A673 (cell line): ENCODE results near the gene CSF2RB. TPM values are rescaled to one million over a fixed set of nuclear protein-coding genes. Genes with fewer than 3 reads are reported as not detected.

Source experiments
- BruUV-seq: library from RNA; stranded (reverse); fragments of 400-500 nt; replicated peaks from 2 replicates; lab custom pipeline; 2021; lab: Mats Ljungman, UMichigan
- CTCF ChIA-PET: fragments of 300-600 bp; sonication (Branson Sonifier 250); formaldehyde crosslinking; loops from one replicate; lab custom pipeline; 2022; ENCODE audit warnings: antibody characterized with exemption; lab: Charles Lee
- POLR2A ChIA-PET: fragments of 300-600 bp; sonication (Branson Sonifier 250); formaldehyde crosslinking; loops from one replicate; lab custom pipeline; 2022; ENCODE audit warnings: antibody characterized with exemption; ENCODE audit not compliant: low non-redundant PET; lab: Charles Lee
- DNase-seq: peaks from one replicate; pipeline ENCODE4 v3.0.0-alpha.2; 2015; ENCODE audit warnings: low spot score
- H3K27ac ChIP-seq: fragments of 200-600 bp; sonication (generic); 2 replicates; pipeline ENCODE4 v1.5.1; 2016; ENCODE audit warnings: mixed run types, low read depth, mild to moderate bottlenecking, mixed read lengths, antibody characterized with exemption, low read length; ENCODE audit not compliant: poor library complexity, severe bottlenecking
- H3K27me3 ChIP-seq: fragments of 200-600 bp; sonication (generic); replicated peaks from 2 replicates; pipeline ENCODE4 v1.6.1; 2017; ENCODE audit warnings: mixed run types, low read depth, mild to moderate bottlenecking, mixed read lengths, antibody characterized with exemption, low read length; ENCODE audit not compliant: insufficient read depth, poor library complexity
- H3K36me3 ChIP-seq: fragments of 200-600 bp; sonication (generic); 2 replicates; pipeline ENCODE4 v1.6.1; 2016; ENCODE audit warnings: mixed run types, mild to moderate bottlenecking, mixed read lengths, antibody characterized with exemption, low read length; ENCODE audit not compliant: insufficient read depth, poor library complexity, severe bottlenecking
- H3K4me1 ChIP-seq: fragments of 200-600 bp; sonication (generic); 2 replicates; pipeline ENCODE4 v1.6.1; 2017; ENCODE audit warnings: mixed run types, mild to moderate bottlenecking, mixed read lengths, antibody characterized with exemption, low read length; ENCODE audit not compliant: insufficient read depth, poor library complexity, severe bottlenecking
- H3K4me3 ChIP-seq: fragments of 200-600 bp; sonication (generic); 2 replicates; pipeline ENCODE4 v1.5.1; 2016; ENCODE audit warnings: low read depth, mixed run types, mild to moderate bottlenecking, mixed read lengths, low read length; ENCODE audit not compliant: poor library complexity, severe bottlenecking
- H3K9me3 ChIP-seq: fragments of 200-600 bp; sonication (generic); 2 replicates; pipeline ENCODE4 v1.6.1; 2016; ENCODE audit warnings: mixed run types, low read depth, mild to moderate bottlenecking, mixed read lengths, antibody characterized with exemption, low read length; ENCODE audit not compliant: poor library complexity, severe bottlenecking
- EZH2 ChIP-seq: fragments of 200-600 bp; sonication (generic); IDR thresholded peaks from 2 replicates; pipeline ENCODE4 v1.6.1; 2017; ENCODE audit warnings: borderline replicate concordance, low read depth, mild to moderate bottlenecking, mixed read lengths, antibody characterized with exemption, low read length; ENCODE audit not compliant: poor library complexity, severe bottlenecking
- intact Hi-C: fragments of 100-400 bp; cut with micrococcal nuclease; formaldehyde crosslinking; loops from one replicate; pipeline ENCODE4 v1.10.0; 2022; ENCODE audit not compliant: unreplicated experiment
- total RNA-seq: library from RNA; stranded (reverse); gene quantifications from 2 replicates; pipeline ENCODE4 v1.2.3, GENCODE V29; 2021
- TF ChIP-seq, protein P1 (sequence below): fragments of 300-800, 200-600 bp; sonication (generic); conservative IDR thresholded peaks from 2 replicates; pipeline ENCODE4 v1.5.1; 2017; ENCODE audit warnings: low read depth, mild to moderate bottlenecking, antibody characterized with exemption, low read length, moderate library complexity, mixed read lengths

Gene CSF2RB
- total RNA-seq, 1 experiment from 2014 or later: not detected

- no peak overlapping the region for H3K27ac ChIP-seq
- no peaks in the 10 kb centered on the region for H3K36me3 ChIP-seq
- DNase-seq: no peak
- H3K9me3 ChIP-seq: no peaks in the 10 kb centered on the region
- BruUV-seq: no TSS peak
- TF ChIP-seq, protein P1, sequence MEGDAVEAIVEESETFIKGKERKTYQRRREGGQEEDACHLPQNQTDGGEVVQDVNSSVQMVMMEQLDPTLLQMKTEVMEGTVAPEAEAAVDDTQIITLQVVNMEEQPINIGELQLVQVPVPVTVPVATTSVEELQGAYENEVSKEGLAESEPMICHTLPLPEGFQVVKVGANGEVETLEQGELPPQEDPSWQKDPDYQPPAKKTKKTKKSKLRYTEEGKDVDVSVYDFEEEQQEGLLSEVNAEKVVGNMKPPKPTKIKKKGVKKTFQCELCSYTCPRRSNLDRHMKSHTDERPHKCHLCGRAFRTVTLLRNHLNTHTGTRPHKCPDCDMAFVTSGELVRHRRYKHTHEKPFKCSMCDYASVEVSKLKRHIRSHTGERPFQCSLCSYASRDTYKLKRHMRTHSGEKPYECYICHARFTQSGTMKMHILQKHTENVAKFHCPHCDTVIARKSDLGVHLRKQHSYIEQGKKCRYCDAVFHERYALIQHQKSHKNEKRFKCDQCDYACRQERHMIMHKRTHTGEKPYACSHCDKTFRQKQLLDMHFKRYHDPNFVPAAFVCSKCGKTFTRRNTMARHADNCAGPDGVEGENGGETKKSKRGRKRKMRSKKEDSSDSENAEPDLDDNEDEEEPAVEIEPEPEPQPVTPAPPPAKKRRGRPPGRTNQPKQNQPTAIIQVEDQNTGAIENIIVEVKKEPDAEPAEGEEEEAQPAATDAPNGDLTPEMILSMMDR: no peak
- no peak for TF ChIP-seq EZH2
- ChIA-PET POLR2A (no interaction called here), CTCF (no interaction called here)
- H3K27me3 ChIP-seq: peaks cover 30% of the 10 kb centered on the region
- H3K4me3 ChIP-seq: no peak overlapping the region
- intact Hi-C loops: no loop called here
- H3K4me1 ChIP-seq: no peaks in the 10 kb centered on the region
These were observed 21.1 kb upstream of the CSF2RB start for GRCh38 chr22:36892292-36892691.

- no peak for DNase-seq
- no TSS peak for BruUV-seq
- TF ChIP-seq EZH2: no peak
- TF ChIP-seq, protein P1: no peak
- no peak overlapping the region for H3K27ac ChIP-seq
- no peaks in the 10 kb centered on the region for H3K4me1 ChIP-seq
- CTCF ChIA-PET: no interaction called here
- H3K9me3 ChIP-seq: no peaks in the 10 kb centered on the region
- H3K36me3 ChIP-seq: no peaks in the 10 kb centered on the region
- intact Hi-C loops: no loop called here
- H3K4me3 ChIP-seq: no peak overlapping the region
- POLR2A ChIA-PET: no interaction called here
- peaks cover 31% of the 10 kb centered on the region for H3K27me3 ChIP-seq
These were observed 20.2 kb upstream of the CSF2RB start for GRCh38 chr22:36893262-36893661.

DNA sequence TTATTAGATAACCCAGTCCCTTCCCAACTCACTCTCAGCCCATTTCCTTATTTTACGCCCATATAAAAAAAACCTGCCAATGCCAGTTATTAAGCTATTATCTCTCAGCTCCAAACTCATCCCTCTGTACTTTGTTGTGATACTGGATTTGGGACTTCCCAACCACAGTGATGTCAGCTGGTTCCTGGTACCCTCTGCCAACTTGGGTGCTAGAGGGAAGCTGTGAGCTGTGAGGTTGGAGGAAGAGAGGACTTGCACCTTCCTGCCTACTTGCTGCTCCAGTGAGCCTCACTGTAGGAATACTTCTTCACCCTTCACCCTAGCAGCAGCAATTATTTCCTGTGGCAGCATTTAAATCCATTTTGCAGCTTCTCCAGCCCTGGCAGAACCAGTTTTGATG, 19.2 kb upstream of the CSF2RB start:
- ChIA-PET CTCF (interaction anchor here (0.5 kb wide), 1 partner anchor 41 kb away, joined by 3 read pairs; no protein-coding TSS in a partner anchor), POLR2A (no interaction called here)
- Histone ChIP-seq H3K9me3 (no peaks in the 10 kb centered on the region), H3K4me1 (no peaks in the 10 kb centered on the region), H3K4me3 (no peak overlapping the region), H3K36me3 (no peaks in the 10 kb centered on the region), H3K27ac (no peak overlapping the region), H3K27me3 (peaks cover 40% of the 10 kb centered on the region)
- no peak for DNase-seq
- intact Hi-C loops: no loop called here
- no TSS peak for BruUV-seq
- no peak for TF ChIP-seq EZH2
- TF ChIP-seq, protein P1: no peak
